ENCODE results near the gene ALPL.

ALPL gene

DNA sequence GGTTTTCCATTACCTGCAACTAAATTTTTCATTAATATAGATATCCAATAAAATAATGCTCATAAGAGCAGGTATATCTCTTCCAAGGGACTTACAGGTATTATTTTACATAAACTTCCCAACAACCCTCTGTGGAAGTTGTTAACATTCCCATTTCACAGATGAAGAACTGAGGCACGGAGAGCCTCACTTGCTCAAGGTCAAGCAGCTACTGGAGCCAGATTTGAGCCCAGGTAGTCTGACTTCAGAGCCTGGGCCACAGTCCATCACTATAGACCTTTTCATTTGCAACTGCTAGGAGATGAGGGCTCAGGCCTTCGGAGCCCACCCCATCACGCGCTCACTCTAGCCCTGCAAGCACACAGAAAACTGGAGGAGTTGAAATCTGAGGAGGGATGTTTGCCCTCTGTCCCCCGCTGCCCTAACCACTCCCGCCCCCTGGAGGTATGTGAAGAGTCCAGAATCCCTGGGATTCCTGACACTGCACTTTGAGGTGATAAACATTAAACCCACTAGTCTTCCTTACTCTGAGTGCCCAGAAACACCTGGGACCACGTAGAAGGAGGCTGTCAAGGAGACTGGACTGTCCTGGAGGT, 11.7 kb upstream of the ALPL start:
- Mint-ChIP-seq H3K27ac (no peak overlapping the region), H3K36me3 (no peaks in the 10 kb centered on the region), H3K4me3 (no peak overlapping the region), H3K9me3 (no peaks in the 10 kb centered on the region), H3K4me1 (no peaks in the 10 kb centered on the region), H3K27me3 (no peaks in the 10 kb centered on the region)

DNA sequence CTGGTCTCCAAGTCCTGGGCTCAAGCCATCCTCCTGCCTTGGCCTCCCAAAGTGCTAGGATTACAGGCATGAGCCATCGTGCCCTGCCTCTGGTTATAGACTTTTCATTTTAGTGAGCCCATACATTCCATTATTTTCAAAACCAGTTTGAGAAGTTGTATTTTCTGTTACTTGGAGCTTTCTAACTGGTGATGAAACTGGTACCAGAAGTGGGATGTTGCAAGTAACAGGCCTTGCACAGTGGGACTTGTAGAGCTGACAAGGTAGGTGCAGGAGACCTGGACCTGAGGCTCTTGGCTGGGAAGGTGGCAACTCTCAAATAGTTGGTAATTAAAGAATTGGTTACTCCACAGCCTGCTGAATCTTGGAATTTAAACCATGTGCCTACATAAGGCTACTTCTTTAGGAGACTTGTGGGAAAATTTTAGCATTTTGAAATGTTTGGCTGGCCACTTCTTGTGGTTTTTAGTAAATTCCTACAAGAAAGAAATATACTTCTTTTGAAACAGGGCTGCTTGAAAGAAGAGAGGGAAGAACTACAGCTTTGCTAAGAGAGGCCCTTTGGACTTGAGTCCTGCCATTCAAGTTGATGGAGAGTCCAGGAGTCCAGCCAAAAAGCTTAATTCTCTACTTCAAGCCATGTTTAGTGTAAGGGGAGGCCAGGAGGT, 9.8 kb upstream of the ALPL start:
- no peak overlapping the region for H3K27ac Mint-ChIP-seq
- H3K9me3 Mint-ChIP-seq, result no peaks in the 10 kb centered on the region
- H3K4me1 Mint-ChIP-seq, result no peaks in the 10 kb centered on the region
- no peaks in the 10 kb centered on the region for H3K36me3 Mint-ChIP-seq
- H3K4me3 Mint-ChIP-seq, result no peak overlapping the region
- H3K27me3 Mint-ChIP-seq, result peaks cover 1% of the 10 kb centered on the region

DNA sequence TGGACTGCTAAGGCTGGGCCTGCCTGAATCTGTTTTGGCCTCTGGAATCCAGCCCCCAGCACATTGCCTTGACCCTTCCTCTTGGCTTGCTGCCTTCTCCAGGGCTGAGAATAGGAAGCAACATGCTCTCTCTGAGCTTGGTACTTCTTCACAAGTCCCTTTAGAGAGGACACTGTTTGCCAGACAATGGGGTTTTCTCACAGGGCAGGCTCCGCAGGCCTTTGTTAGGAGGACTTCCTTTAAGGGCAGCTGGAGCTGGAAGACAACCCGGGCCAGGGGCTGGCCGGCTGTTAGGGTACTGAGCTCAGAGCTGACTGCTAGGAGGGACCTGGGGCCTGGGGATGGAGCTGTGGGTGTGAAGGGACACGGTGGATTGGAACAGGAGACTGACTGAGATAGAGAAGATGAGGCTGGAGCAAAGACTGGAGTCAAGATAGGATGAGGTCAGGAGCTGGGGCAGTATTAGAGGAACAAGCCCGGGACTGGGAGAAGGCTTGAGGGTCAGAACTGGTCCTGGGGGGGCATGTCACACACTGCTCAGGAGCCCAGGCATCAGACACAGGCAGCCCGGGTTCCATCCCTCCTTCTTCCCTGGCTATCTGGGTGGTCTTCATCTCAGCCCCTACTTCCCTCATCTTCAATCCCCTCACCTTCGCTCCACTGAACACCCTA, 5.4 kb upstream of the ALPL start:
- Mint-ChIP-seq H3K4me3 (no peak overlapping the region), H3K4me1 (peaks cover 3% of the 10 kb centered on the region), H3K36me3 (no peaks in the 10 kb centered on the region), H3K9me3 (no peaks in the 10 kb centered on the region), H3K27me3 (peaks cover 23% of the 10 kb centered on the region), H3K27ac (no peak overlapping the region)

DNA sequence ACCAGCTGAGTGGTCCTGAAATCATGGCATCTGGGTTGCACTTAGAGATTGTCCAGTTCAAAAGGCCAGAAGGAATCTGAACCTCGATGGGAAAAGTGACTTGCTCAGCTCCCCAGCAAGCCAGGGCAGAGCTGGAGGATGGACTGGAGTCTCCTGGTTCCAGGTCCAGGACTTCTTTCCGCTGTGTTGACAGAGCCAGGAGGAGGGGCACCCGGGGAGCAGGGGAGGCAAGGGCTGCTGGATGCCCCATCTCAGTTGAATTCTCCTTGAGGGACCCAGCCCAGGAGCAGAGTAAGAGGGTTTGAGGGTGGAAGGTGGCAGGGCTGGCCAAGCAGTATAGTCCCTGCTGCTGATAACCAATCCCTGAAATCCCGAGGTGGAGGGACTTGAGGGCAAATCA, 2.4 kb upstream of the ALPL start:
- peaks cover 11% of the 10 kb centered on the region for H3K4me1 Mint-ChIP-seq
- H3K9me3 Mint-ChIP-seq, result no peaks in the 10 kb centered on the region
- no peaks in the 10 kb centered on the region for H3K36me3 Mint-ChIP-seq
- H3K27me3 Mint-ChIP-seq, result peaks cover 34% of the 10 kb centered on the region
- H3K27ac Mint-ChIP-seq, result no peak overlapping the region
- H3K4me3 Mint-ChIP-seq, result no peak overlapping the region

DNA sequence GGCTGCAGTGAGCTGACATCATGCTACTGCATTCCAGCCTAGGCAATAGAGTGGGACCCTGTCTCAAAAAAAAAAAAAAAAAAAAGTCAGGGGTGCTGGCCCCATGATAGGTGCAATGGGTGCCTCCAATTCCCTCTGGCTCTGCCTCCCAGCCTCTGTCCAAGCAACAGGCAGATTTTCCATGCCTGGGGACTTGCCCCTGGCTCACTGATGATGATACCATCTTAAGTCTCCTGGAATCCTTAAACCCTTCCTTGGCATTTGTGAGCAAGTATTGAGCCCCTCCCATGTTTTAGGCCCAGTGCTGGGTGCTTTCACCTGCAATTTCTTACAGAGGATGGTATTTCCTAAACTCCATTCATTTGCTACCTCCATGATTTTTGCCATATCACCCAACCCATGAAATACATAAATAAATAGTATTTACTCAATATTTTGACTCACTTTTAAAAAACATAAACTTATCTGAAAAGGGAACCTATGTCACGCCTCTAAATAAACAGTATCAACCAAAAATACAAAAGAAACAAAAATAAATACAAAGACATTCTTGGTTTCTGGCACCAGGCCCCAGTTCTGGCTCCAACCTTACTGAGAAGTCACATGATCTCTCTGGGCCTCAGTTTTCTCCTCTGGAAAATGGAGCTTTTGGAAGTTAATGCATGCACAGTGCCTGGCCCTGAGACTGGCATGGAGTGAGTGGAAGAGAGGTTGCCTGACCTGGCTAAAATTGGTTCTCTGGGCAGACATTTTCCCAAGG, 1.5 kb upstream of the ALPL start:
- no peak overlapping the region for H3K27ac Mint-ChIP-seq
- no peaks in the 10 kb centered on the region for H3K36me3 Mint-ChIP-seq
- peaks cover 34% of the 10 kb centered on the region for H3K27me3 Mint-ChIP-seq
- peaks cover 11% of the 10 kb centered on the region for H3K4me1 Mint-ChIP-seq
- no peak overlapping the region for H3K4me3 Mint-ChIP-seq
- no peaks in the 10 kb centered on the region for H3K9me3 Mint-ChIP-seq

DNA sequence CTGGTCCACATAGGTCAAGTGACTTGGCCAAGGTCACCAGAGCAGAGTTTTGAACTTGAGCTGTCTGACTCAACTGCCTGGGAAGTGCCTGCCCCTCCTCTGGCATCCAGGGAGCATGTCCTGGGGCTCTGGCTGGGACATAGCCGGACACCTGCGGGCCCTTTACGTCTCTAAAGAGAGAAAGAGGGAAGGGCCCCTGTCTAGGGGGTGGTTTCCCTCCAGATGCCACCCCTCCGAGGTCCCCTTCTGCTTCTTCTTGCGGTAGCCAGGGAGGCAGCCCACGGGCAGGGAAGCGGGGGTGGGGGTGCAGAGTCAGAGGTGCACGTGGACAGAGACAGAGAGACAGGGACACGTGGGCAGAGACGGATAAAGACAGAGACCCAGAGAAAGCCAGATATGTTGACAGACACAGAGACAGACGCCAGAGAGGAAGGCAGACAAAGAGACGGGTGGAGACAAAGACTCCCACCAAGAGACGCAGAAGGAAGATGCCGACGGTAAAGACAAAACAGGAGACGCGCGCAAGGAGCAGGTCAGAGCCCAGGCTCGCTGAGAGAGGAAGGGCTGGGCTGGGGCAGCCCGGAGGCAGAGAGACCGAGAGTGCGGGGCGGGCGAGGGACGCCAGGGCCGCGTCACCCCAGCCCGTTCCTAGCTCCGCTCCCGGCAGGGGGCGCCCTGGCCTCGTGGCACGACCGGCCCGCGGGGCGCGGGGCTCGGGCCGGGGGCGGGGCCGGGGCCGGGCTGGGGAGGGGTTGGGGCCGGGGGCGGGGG, 458 bp upstream of the ALPL start:
- peak overlapping the region; percentile 79 for H3K4me3 Mint-ChIP-seq
- H3K36me3 Mint-ChIP-seq, result no peaks in the 10 kb centered on the region
- H3K27ac Mint-ChIP-seq, result peak overlapping the region; percentile 1
- no peaks in the 10 kb centered on the region for H3K9me3 Mint-ChIP-seq
- H3K27me3 Mint-ChIP-seq, result peaks cover 34% of the 10 kb centered on the region
- H3K4me1 Mint-ChIP-seq, result peaks cover 11% of the 10 kb centered on the region

DNA sequence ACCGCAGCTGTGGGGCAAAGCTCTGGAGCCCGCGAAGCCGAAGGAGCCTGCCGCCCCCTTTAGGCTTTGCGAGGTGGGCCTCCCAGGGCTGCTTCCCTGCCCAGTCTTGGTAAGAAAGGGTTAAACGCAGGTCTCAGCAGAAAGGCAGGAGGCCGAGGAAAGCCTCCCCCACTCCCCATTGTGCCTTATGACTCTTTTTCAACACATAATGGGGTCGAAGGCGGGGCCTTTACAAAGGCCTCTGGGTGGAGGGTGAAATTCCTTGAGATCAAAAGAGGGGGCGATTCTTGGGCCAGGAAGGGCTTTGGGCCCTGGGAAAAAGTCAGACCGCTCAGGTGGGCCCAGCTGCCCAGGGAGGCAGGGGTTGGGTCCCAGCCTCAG, 880 bp downstream of the ALPL start:
- H3K4me1 Mint-ChIP-seq, result peaks cover 11% of the 10 kb centered on the region
- peaks cover 33% of the 10 kb centered on the region for H3K27me3 Mint-ChIP-seq
- no peak overlapping the region for H3K27ac Mint-ChIP-seq
- H3K9me3 Mint-ChIP-seq, result no peaks in the 10 kb centered on the region
- no peak overlapping the region for H3K4me3 Mint-ChIP-seq
- no peaks in the 10 kb centered on the region for H3K36me3 Mint-ChIP-seq

DNA sequence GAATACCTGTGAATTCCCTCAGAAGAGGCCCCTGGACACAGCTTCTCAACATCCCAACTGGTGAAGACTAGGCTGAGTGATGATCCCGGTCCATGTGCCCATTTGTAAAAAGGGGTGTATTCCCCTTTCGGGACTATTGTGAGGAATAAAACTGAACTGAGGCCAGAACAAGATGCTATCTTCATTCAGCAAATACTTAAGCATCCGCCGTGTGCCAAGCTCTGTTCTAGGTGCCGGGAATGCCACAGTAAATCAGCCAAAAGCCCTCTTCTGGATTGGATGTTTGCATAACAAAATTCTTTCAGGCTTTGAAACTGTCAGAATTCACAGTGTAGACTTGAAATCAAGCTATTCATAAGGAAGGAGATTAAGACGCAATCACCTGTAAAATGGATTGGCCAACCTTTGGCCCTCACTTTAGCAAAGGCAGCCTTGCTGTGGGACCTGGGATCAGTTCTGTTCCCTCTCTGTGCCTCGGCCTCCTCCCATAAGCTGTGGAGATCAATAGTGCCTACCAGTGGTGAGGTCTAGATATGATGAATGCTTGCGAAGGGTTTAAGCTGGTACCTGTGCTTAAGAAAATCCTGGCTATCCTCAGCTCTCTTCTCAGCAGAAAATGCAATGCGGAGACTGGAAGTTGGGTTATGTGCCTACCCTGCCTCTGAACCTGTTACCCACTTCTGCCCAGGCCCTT, 1.8 kb downstream of the ALPL start:
- H3K27ac Mint-ChIP-seq, result no peak overlapping the region
- peaks cover 11% of the 10 kb centered on the region for H3K4me1 Mint-ChIP-seq
- peaks cover 29% of the 10 kb centered on the region for H3K27me3 Mint-ChIP-seq
- no peaks in the 10 kb centered on the region for H3K9me3 Mint-ChIP-seq
- H3K4me3 Mint-ChIP-seq, result no peak overlapping the region
- H3K36me3 Mint-ChIP-seq, result no peaks in the 10 kb centered on the region

DNA sequence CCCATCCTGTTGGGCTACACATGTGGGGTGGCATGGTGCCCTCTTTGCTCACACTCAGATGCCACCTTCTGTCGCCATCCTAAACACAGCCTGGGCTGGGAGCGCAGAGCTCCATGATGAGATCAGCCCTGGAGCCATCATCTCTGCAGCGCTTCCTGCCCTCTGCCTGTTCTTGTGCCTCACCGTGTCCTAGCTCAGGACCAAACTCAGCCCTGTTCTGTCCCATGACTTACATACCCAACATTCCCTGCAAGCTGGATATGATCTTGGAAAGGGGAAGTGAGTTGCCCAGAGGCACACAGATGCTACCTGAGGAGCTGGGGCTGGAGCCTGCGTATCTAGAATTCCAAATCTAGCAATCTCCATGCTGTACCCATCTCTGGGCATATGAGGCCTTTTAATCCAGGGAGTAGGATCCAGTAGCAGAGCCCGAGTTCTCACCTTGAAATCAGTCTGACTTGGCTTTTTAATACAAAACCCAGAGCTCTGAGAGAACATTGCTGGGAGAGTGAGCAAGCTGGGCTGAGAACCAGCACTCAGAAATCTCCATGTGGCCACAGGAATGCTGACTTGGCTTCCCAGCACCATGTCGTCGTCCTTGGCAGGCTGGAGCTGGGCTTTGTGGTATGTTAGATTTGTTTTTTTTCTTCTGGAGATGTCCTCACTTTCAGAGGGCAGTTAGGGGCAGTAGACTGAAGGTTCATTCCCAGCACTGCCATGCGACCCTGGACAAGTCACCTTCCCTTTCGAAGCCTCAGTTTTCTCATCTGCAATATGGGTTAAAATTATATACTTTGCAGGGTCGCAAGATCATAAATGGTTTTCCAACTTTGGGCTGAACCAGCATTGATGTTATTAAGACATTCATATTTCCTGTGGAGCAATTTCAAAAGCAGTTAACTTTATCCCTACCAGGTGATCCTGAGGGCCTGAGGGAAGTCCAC, 2.6 kb downstream of the ALPL start:
- H3K4me1 Mint-ChIP-seq, result peaks cover 11% of the 10 kb centered on the region
- peaks cover 22% of the 10 kb centered on the region for H3K27me3 Mint-ChIP-seq
- H3K9me3 Mint-ChIP-seq, result no peaks in the 10 kb centered on the region
- H3K4me3 Mint-ChIP-seq, result no peak overlapping the region
- H3K27ac Mint-ChIP-seq, result no peak overlapping the region
- no peaks in the 10 kb centered on the region for H3K36me3 Mint-ChIP-seq

DNA sequence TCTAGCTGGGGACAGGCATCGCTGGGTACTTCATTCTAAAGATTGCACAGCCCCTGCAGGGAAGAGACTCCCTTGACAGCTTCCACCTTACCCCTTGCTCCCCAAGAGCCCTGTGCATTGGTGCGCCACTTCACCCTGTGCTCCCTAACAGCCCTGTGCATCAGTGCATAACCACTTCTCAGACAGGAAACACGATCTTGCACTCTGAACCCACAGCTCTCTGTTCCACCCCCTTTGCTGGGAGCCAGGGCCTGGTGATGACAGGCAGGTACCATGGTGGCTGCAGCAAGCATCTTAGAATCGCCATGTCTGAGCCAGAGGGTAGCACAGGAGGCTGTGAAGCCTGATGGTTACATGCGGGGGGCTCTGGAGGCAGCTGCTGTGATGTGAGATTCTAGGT, 5.0 kb downstream of the ALPL start:
- H3K36me3 Mint-ChIP-seq, result no peaks in the 10 kb centered on the region
- H3K4me1 Mint-ChIP-seq, result peaks cover 5% of the 10 kb centered on the region
- H3K27ac Mint-ChIP-seq, result no peak overlapping the region
- no peak overlapping the region for H3K4me3 Mint-ChIP-seq
- no peaks in the 10 kb centered on the region for H3K9me3 Mint-ChIP-seq
- peaks cover 9% of the 10 kb centered on the region for H3K27me3 Mint-ChIP-seq

DNA sequence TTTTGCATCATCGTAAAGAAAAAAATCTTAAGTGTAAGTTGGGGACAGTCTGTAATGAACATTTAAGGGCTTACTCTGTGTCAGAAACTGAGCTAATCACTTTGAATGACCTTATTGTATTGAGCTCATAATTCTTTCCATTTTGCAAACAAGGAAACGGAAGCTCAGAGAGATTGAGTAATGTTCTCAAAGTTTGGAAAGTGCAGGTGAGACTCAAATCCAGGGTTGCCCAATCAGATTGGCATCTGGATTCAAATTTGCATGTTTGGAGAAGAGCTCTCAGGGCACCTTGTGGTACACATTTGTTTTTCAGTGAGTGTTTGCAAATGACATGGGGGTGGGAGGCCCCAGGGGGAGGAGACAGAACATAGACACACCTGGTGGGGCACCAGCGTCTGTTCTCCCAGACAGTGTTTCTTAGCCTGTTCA, 8.0 kb downstream of the ALPL start:
- H3K27ac Mint-ChIP-seq, result no peak overlapping the region
- H3K27me3 Mint-ChIP-seq, result no peaks in the 10 kb centered on the region
- no peaks in the 10 kb centered on the region for H3K36me3 Mint-ChIP-seq
- H3K4me3 Mint-ChIP-seq, result no peak overlapping the region
- no peaks in the 10 kb centered on the region for H3K4me1 Mint-ChIP-seq
- no peaks in the 10 kb centered on the region for H3K9me3 Mint-ChIP-seq

DNA sequence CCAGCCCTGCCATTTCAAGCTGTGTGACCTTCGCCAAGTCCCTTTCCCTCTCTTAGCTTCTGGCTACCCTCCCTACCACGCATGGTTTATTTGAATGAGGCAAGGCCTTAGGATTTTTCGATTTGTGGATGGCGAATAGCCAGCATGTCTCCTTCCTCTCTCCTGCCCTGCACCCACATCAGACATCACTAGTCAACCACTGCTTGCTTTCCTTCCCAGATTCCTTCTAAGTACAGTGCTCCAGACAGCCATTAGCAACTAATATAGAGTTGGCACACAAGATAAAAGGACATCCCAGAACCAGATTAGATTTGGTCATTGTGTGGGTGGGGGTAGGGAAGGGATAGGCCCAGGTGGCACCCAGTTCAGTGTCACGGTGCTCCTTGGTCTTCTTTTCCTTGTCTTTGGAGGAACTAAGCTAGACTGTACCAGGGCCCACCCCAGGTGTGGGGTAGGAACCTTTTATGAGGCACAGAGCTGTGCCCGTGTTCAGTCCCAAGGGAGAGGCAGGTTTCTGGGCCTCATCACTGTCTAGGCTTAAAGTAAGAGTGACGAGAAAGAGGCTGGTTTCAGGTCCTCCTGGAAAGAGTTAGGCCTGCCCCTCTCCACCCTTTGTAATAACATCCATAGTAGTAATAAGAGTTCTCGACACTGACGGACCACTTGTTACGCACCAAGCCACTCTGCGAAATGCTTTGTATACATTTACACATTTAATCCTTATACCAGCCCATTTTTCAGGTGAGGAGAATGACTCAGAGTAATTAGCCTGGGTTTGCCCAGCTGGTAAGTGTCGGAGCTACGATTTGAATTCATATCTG, 8.6 kb downstream of the ALPL start:
- no peaks in the 10 kb centered on the region for H3K36me3 Mint-ChIP-seq
- H3K9me3 Mint-ChIP-seq, result no peaks in the 10 kb centered on the region
- no peak overlapping the region for H3K27ac Mint-ChIP-seq
- H3K27me3 Mint-ChIP-seq, result no peaks in the 10 kb centered on the region
- no peak overlapping the region for H3K4me3 Mint-ChIP-seq
- H3K4me1 Mint-ChIP-seq, result no peaks in the 10 kb centered on the region

DNA sequence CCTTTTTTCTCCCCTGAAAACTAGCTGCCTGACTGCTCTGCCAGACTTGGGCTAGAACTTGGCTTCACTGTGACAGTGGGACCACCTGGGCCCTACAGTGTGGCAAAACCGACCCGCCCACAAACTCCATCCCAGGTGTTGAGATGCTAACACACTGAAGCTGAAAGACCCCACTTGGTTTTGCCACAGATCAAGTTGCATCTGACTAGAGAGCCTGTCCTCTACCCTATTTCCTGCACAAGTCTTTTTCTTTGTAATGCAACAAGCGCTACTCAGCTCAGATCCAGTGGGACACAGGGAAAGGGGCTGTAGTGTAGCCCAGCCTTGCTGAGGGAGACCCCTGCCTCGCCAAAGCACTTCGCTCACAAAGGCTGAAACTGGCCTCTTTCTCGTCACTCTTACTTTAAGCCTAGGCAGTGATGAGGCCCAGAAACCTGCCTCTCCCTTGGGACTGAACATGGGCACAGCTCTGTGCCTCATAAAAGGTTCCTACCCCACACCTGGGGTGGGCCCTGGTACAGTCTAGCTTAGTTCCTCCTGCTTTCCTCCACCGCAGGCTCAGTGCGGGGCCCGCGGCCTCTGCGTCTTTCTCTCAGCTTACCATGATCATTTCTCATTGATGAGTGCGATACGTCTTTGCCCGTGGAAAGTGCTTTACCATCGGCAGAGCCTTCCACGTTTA, 9.7 kb downstream of the ALPL start:
- Mint-ChIP-seq H3K4me1 (no peaks in the 10 kb centered on the region), H3K27me3 (no peaks in the 10 kb centered on the region), H3K27ac (no peak overlapping the region), H3K36me3 (no peaks in the 10 kb centered on the region), H3K9me3 (no peaks in the 10 kb centered on the region), H3K4me3 (no peak overlapping the region)
